Tibial nerve (tissue), 4 donors: ENCODE measurements around the gene GLTP. TPM values are rescaled to one million over a fixed set of nuclear protein-coding genes. Genes with fewer than 3 reads are reported as not detected.
"Not testable (repeated sequence)": the region's sequence is repeated elsewhere in the genome, so short reads cannot be mapped to it uniquely, and the experiment has no call there.

ENCODE experiments used
- DNase-seq, 2 donors: peaks; one replicate each; pipeline ENCODE4 v3.0.0-alpha.2; 2019; ENCODE audit warnings: low spot score in 2 of 2
- H3K27ac ChIP-seq, 4 donors: fragments of 200-600 bp; sonication (generic) in 3 of 4; one replicate each; pipeline ENCODE4 v1.5.1; 2017 to 2019; ENCODE audit warnings: mild to moderate bottlenecking in 1 of 4
- H3K27me3 ChIP-seq, 2 donors: fragments of 200-600 bp; sonication (generic) in 1 of 2; one replicate each; pipeline versions ENCODE4 v1.5.1 to v1.6.0; 2017 to 2019
- H3K36me3 ChIP-seq, 3 donors: fragments of 200-600 bp; sonication (generic); one replicate each; pipeline ENCODE4 v1.5.1; 2018 to 2019
- H3K4me1 ChIP-seq, 4 donors: fragments of 200-600 bp; sonication (generic) in 3 of 4; one replicate each; pipeline ENCODE4 v1.5.1; 2017 to 2019
- H3K4me3 ChIP-seq, 4 donors: fragments of 200-600 bp; sonication (generic) in 3 of 4; one replicate each; pipeline ENCODE4 v1.5.1; 2017 to 2019; ENCODE audit warnings: mild to moderate bottlenecking in 1 of 4, moderate library complexity in 1 of 4
- H3K9me3 ChIP-seq, 4 donors: fragments of 200-600 bp; sonication (generic) in 3 of 4; one replicate each; pipeline ENCODE4 v1.5.1; 2017 to 2019
- EP300 ChIP-seq, 2 donors: sonication (generic); formaldehyde crosslinking; IDR thresholded peaks; one replicate each; pipeline ENCODE4 v1.6.1; 2017; ENCODE audit warnings: antibody characterized with exemption in 2 of 2, mild to moderate bottlenecking in 1 of 2
- POLR2A ChIP-seq, 2 donors: fragments of 450-650 bp; IDR thresholded peaks; one replicate each; pipeline ENCODE4 v1.6.1; 2017; ENCODE audit warnings: antibody characterized with exemption in 2 of 2, mild to moderate bottlenecking in 2 of 2, moderate library complexity in 2 of 2
- WGBS, 2 donors: methylation state at CpG; one replicate each; pipeline ENCODE4 v1.1.5; 2018; 5-methylcytosine and 5-hydroxymethylcytosine counted together
- total RNA-seq, 4 donors: library from RNA; depleted of rRNA; stranded (reverse); fragments of >200 nt; gene quantifications; one replicate each; pipeline ENCODE4 v1.1.0, GENCODE V29; 2016
- TF ChIP-seq, protein P1 (sequence below), 5 experiments: fragments of 200-600 bp in 3 of 5; fragments of 450-650 bp in 2 of 5; sonication (generic) in 3 of 5; IDR thresholded peaks; one replicate each; pipeline ENCODE4 v1.5.1; 2016 to 2019; ENCODE audit warnings: antibody characterized with exemption in 5 of 5, mild to moderate bottlenecking in 3 of 5, moderate library complexity in 2 of 5

GLTP gene
- total RNA-seq, 4 donors from 2014 or later, result 42.0 to 71.7 (median 49.7) TPM

DNA sequence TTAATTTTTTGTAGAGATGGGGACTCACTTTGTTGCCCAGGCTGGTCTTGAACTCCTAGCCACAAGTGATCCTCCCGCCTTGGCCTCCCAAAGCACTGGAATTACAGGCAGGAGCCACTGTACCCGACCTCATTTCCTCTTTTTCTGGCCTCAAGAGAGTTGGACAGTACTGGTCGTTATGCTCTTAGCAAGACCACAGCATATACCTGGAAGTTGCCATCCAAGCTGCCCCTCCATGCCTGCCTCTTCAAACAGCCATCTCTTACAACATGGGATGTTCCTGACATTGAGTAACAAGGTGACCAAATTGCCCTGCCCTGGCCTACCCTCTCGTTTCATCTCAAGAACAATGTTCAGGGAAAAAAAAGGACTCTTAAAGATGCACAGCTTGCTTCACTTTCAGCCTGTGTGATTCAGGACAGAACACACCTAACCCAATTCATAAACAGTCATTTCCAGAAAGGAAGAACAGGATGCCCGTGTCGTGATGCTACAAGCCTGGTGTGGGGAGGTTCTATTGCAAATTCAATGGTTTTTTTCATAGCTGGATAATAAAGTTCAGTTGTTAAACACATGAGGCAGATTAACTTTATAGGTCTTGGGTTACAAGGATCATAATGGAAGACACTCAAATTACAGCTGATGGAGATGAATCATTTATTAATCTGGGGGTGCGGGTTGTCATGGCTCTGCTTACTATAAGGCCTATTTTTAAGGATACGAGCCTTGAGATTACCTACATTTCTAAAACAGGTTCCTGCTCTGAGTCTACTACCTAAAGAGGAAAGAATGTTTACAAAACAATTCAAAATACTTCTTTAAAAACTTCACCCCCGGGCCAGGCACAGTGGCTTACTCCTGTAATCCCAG, 11.9 kb downstream of the GLTP start:
- H3K4me1 ChIP-seq, result peaks cover 0 to 77% (median 51%) of the 10 kb centered on the region in 4 donors
- WGBS, 2 donors, result 72 to 75% methylated on average over 9 of the region's 9 CpGs
- peak overlapping the region in 3 of 4 donors; percentile 21 to 80 (median 77) for H3K27ac ChIP-seq
- no peak for DNase-seq
- H3K9me3 ChIP-seq, result no peaks in the 10 kb centered on the region
- H3K36me3 ChIP-seq, result no peaks in the 10 kb centered on the region
- no peak overlapping the region for H3K4me3 ChIP-seq
- no peaks in the 10 kb centered on the region for H3K27me3 ChIP-seq
- TF ChIP-seq POLR2A (IDR thresholded peaks at IDR 0.05), result no peak
- TF ChIP-seq EP300 (IDR thresholded peaks at IDR 0.05), result no peak
- TF ChIP-seq, protein P1, sequence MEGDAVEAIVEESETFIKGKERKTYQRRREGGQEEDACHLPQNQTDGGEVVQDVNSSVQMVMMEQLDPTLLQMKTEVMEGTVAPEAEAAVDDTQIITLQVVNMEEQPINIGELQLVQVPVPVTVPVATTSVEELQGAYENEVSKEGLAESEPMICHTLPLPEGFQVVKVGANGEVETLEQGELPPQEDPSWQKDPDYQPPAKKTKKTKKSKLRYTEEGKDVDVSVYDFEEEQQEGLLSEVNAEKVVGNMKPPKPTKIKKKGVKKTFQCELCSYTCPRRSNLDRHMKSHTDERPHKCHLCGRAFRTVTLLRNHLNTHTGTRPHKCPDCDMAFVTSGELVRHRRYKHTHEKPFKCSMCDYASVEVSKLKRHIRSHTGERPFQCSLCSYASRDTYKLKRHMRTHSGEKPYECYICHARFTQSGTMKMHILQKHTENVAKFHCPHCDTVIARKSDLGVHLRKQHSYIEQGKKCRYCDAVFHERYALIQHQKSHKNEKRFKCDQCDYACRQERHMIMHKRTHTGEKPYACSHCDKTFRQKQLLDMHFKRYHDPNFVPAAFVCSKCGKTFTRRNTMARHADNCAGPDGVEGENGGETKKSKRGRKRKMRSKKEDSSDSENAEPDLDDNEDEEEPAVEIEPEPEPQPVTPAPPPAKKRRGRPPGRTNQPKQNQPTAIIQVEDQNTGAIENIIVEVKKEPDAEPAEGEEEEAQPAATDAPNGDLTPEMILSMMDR (IDR thresholded peaks at IDR 0.05), result no peak

DNA sequence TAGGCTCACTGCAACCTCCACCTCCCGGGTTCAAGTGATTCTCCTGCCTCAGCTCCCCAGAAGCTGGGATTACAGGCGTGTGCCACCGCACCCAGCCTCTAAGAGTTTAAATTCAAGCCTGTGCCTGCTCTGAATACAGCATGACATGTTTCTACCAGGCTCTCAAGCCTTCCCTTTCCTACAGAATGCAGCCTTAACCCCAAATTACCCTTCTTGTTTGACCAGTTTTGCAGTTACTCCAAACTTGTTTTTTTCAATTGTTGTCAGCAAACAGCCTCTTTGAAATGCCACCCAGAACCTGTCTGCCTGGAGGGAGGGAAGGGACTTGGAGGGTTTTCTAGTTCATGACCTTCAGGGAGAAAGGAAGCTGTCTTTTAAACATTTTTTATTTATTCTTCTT, 15.4 kb downstream of the GLTP start:
- Histone ChIP-seq H3K4me3 (no peak overlapping the region), H3K36me3 (peaks cover 0 to 5% (median 0%) of the 10 kb centered on the region in 3 donors), H3K9me3 (no peaks in the 10 kb centered on the region), H3K4me1 (peaks cover 0 to 68% (median 35%) of the 10 kb centered on the region in 4 donors), H3K27me3 (no peaks in the 10 kb centered on the region), H3K27ac (peak overlapping the region; percentile 67 to 89 (median 81))
- 35 to 42% methylated on average over 3 of the region's 3 CpGs for WGBS, 2 donors
- no peak for TF ChIP-seq POLR2A (IDR thresholded peaks at IDR 0.05)
- TF ChIP-seq, protein P1 (IDR thresholded peaks at IDR 0.05), result no peak
- DNase-seq, result no peak

DNA sequence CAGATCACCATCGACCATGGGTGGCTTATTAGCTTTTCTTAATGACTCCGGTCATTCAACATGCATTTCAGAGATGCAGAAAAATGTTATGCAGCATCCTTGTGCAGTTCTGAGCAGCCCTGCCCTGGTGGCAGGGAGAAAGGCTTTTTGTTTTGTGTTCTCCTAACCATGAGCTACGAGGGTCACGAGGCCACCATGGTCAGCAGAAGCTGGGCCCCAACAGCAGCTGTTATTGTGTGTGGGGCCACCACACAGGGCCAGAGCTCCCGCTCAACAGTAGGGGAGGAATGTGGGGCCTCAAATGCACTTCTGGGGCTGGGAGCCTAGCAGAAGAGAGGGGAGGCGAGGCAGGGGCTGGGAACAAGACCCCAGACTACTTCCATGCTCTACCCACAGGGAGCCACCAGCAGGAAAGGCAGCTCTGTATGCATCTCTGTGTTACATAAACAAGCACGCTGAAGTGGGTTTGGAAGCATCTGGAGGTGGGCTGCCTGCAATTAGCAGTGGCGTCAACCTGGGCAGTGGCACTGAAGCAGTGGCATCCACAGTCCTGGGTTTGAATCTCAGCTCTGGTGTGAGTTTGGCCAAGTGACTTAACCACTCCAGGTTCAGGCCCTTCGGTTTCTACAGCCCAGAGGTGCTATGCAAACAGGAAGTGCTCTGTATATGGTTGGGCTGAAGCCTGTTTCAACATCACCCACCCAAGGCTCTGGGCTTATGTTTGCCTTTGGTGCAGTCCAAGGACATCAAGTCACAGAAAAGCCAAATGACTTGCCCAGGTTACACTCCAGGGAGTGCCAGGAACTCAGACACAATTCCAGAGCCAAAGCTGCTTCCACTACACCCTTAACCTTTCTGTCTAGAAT, 16.3 kb downstream of the GLTP start:
- peak in 1 of 2 donors; percentile 60 for TF ChIP-seq EP300 (IDR thresholded peaks at IDR 0.05)
- TF ChIP-seq, protein P1 (IDR thresholded peaks at IDR 0.05), result no peak
- peak in 1 of 2 donors; percentile 48 for TF ChIP-seq POLR2A (IDR thresholded peaks at IDR 0.05)
- no peaks in the 10 kb centered on the region for H3K9me3 ChIP-seq
- 54 to 56% methylated on average over 9 of the region's 9 CpGs for WGBS, 2 donors
- H3K36me3 ChIP-seq, result peaks cover 0 to 5% (median 0%) of the 10 kb centered on the region in 3 donors
- H3K27me3 ChIP-seq, result no peaks in the 10 kb centered on the region
- no peak for DNase-seq
- H3K4me3 ChIP-seq, result no peak overlapping the region
- peak overlapping the region; percentile 67 to 89 (median 81) for H3K27ac ChIP-seq
- peaks cover 0 to 61% (median 32%) of the 10 kb centered on the region in 4 donors for H3K4me1 ChIP-seq

DNA sequence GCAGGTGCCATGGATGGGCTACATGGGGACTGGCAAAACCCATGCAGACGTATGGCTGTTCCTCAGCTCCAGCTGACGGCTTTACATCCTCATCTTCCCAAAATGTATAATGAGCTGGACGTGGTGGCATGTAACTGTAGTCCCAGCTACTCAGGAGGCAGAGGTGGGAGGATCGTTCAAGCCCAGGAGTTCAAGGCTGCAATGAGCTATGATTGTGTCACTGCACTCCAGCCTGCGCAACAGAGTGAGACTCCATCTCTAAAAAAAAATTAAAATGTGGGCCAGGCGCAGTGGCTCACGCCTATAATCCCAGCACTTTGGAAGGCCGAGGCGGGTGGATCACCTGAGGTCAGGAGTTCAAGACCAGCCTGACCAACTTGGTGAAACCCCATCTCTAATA, 17.9 kb downstream of the GLTP start:
- H3K36me3 ChIP-seq, result peaks cover 0 to 20% (median 0%) of the 10 kb centered on the region in 3 donors

DNA sequence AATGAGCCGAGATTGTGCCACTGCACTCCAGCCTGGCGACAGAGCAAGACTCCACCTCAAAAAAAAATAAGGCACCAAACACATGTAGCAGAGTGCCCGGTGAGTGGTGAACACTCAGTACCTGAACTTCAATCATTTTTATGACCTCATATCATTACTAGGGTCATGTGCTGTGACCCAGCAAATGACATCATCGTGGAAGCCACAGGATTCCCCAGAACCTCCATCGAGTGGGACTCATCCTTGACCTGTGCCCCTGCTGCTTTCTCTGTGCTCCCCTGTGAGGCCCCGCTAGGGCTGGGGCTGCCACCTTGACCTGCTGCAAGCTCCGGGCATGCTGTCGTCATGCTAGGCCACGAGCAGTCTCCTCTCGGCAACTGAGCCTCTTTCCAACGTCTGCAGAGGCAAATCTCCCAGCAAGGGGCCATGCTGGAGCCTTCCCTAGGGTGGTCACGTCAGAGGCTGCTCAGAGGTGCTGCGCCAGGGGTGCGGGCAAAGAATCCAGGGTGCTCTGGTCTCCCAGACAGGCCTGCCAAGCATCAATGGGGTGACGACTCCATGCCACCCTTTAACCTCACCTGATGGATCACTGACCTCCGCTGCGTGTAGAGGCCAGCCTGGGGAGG, 18.5 kb downstream of the GLTP start:
- no peak for DNase-seq
- H3K4me1 ChIP-seq, result peaks cover 0 to 56% (median 31%) of the 10 kb centered on the region in 4 donors
- H3K4me3 ChIP-seq, result no peak overlapping the region
- WGBS, 2 donors, result 56 to 63% methylated on average over 17 of the region's 17 CpGs
- TF ChIP-seq, protein P1 (IDR thresholded peaks at IDR 0.05), result no peak
- TF ChIP-seq EP300 (IDR thresholded peaks at IDR 0.05) (no peak), POLR2A (IDR thresholded peaks at IDR 0.05) (no peak)
- peaks cover 0 to 27% (median 0%) of the 10 kb centered on the region in 3 donors for H3K36me3 ChIP-seq
- H3K27ac ChIP-seq, result peak overlapping the region; percentile 58 to 89 (median 81)
- no peaks in the 10 kb centered on the region for H3K27me3 ChIP-seq
- no peaks in the 10 kb centered on the region for H3K9me3 ChIP-seq

More for the DNA sequence above, 17.9 kb downstream of the GLTP start:
- 78 to 83% methylated on average over 9 of the region's 9 CpGs for WGBS, 2 donors
- not testable (repeated sequence) for H3K4me3 ChIP-seq, H3K9me3 ChIP-seq, DNase-seq, H3K27me3 ChIP-seq
- Histone ChIP-seq H3K27ac (peak overlapping the region; percentile 58 to 89 (median 81)), H3K4me1 (peaks cover 0 to 56% (median 32%) of the 10 kb centered on the region in 4 donors)
